NCI-H446 treated with DMSO at 0.1 percent for 48 hours (cell line): ENCODE measurements around the gene TMEM98.
"Not testable (repeated sequence)": the region's sequence is repeated elsewhere in the genome, so short reads cannot be mapped to it uniquely, and the experiment has no call there.

Experiments
- DNase-seq: peaks from one replicate; lab custom pipeline; 2025; lab: John Stamatoyannopoulos, UW

Gene TMEM98

DNA sequence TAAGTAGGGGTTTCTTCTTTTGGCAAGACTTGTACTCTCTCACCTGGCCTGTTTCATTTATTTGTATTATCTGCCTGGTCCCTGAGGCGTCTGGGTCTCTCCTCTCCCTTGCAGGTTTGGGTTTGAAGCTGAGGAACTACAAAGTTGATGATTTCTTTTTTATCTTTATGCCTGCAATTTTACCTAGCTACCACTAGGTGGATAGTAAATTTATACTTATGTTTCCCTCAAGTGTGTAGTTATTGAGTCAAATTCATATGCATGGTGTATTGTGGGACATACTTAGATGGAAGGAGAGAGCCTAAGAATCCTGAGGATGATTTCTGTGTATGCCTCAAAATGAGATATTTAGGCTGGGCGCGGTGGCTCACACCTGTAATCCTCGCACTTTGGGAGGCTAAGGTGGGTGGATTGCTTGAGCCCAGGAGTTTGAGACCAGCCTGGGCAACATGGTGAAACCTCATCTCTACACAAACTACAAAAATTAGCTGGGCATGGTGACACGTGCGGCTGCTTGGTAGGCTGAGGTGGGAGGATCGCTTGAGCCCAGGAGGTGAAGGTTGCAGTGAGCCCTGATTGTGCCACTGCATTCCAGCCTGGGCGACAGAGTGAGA lies 13.6 kb downstream of the TMEM98 start:
- DNase-seq: no peak

DNA sequence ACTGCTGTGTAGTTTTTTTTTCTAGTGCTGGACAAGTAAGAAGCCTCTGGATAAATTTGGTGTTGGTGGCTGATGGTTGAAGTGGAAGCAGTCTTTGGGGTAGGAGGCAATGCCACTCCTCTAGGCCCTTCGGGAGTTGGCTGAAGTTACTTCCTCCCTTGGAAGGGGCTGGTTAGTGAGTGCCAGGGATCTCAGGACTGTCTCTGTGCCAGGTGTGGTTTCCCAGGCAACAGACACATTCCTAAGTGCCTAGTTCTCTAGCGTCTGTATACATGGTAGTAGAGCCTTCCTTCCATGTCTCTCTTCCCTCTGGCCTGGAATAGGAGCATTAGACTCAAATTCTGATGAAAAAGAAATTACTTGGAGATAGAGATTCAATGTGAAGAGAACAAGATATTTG lies 15.3 kb downstream of the TMEM98 start:
- DNase-seq: no peak

DNA sequence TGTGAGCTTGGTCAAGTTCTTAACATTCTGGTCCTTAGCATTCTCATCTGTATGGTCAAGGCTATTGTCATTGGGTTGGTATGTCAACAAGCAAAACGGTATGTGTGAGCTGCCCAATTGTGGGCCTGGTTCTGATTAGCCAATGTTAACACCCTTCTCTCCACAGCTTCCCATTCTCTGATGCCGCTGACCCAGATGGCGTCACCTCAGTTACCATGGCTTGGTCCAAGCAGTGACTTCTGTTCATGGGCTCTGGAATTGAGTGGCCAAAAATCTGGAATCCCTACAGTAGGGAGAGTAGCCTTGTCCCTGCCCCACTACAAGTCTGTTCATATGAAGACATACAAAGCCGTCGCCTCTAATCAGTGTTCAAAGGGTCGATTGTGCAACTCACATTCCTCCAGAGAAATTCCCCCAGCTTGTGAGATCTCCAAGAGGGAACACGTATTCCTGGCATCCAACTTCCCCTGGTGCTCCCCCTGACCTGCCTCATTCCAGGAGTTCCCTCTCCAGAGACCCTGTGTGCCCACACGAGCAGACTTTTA lies 15.8 kb downstream of the TMEM98 start:
- DNase-seq: no peak

DNA sequence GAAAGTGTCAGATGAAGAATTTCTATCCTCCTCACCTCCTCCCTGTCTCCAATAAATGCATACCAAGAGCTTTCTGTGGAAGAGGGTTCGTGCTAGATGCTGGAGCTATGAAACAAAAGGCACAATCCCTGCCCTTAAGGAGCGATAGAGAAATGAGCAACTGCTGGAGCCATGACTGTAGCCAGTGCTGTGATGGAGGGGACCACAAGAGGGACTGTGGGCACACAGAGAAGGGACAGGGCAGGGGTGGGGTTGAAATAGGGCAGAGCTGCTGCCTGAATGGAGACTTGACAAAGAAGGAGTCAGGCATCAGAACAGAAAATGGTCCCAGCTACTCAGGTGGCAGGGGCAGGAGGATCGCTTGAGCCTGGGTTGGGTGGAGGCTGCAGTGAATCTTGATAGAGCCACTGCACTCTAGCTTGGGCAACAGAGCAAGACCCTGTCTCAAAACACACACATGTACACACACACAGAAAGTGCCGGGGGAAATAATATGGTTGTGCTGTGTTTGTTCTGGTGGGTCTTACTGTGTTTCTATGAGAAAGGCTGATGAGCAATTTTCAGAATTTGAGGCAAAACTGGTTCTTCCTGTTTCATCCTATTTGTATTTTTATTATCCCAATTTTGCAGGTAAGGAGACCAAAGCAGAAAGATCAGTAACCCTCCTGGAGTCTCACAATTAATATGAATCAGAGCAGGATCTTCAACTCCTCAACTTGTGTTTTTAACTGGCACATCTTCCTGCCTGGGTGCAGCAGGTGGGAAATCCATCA lies 16.5 kb downstream of the TMEM98 start:
- DNase-seq: no peak

DNA sequence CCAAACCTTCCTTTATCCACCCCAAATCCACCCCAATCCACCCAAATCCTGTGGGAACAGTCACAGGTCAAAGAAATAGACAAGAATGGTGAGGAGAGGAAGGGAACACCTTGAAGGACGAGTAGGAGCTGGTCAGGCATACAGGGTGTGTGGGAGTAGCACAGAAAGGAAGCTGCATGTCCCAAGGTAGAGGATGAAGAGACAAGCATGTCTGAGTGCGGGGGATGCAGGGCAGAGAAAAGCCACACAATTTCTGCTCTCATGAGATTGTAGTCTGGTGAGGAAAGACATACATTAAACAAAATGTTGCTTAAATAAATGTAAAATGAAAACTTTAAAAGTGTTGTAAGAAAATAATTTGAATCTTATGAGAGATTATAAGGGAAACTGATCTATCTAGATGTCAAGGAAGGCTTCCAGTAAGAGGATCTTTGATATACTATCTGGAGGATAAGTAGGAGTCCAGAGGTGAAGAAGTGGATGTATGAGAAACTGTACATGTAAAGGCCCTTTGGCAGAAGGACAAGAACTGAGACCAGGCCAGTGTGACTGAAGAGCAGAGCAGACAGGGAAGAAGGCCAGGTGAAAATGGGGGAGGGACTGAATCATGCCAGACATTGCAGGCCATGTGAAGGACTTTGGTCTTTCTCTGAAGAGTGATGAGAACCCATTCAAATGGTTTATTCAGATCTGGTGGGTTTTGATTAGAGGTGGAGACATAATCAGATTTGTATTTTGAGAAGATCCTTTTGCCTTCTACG lies 18.6 kb downstream of the TMEM98 start:
- DNase-seq: no peak

DNA sequence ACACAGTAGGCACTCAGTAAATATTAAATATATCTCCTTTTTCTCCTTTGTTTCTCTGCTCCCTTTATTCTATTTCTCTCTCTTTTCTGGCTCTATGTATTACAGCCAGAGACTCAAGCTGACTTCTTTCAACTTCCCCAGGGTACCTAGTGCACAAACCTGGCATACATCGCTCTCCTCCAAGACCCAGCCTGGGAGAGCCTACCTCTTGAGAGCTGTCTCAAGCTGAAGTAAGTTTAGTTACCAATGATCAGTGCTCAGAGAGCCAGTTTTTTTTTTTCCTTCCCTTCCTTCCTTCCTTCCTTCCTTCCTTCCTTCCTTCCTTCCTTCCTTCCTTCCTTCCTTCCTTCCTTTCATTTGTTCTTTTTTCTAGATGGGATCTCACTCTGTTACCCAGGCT lies 19.8 kb downstream of the TMEM98 start:
- no peak for DNase-seq

DNA sequence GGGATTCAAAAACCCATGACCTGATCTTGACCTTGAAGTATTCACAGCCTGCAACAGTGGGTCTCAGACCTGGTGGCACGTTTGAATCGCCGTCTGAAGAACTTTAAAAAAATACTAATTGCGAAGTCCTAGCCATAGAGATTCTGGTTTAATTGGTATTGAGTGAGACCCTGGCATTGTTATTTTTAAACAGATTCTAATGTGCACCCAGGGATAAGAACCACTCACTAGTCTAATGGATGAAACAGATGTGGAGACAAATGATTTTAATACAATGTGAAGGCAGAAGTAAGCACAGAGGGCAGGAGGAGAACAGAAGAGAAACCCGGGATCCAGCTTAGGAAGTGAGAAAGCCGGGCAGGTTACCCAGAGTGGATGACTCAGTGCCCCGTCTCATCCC lies 21.2 kb downstream of the TMEM98 start:
- DNase-seq: no peak

DNA sequence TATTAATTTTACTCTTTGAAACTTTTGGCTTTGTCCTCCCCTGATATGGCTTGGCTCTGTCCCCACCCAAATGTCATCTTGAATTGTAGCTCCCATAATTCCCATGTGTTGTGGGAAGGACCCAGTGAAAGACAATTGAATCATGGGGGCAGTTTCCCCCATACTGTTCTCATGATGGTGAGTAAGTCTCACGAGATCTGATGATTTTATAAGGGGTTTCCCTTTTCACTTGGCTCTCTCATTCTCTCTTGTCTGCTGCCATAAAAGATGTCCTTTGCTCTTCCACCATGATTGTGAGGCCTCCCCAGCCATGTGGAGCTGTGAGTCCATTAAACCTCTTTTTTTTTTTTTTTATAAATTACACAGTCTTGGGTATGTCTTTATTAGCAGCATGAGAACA lies 24.5 kb downstream of the TMEM98 start:
- not testable (repeated sequence) for DNase-seq

DNA sequence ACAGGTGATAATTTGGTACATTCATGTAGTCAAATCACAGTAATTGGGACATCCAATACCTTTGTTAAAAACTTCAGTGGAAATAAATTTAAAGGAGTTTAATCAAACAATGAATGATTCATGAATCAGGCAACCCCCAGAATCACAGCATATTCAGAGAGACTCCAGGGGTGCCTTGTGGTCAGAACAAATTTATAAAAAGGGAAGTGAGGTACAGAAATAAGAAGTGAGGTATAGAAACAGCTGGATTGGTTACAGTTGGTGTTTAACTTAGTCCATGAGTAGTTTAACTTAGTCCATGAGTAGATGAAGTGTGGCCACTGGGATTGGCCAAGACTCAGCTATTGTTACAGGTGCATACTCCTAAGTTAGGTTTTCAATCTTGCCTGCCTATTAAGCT lies 25.1 kb downstream of the TMEM98 start:
- DNase-seq: no peak

DNA sequence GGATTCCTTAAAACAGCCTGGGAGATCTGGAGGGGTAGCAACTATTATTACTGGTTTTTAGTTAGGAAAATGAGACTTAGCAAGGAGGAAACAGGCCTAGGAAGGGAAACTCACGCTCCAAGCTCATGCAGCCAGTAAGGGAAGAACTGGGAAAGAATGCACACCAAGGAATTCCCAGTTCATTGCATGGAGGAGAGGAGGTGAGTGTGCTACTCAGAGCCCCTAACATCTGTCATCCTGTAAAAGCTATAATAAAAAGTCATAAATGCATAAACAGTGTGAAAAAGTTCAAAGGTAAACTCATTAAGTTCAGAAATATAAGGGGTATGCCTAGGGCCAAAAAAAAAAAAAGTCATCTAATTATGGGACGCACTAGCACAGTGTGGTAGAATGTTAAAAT lies 25.9 kb downstream of the TMEM98 start:
- no peak for DNase-seq

DNA sequence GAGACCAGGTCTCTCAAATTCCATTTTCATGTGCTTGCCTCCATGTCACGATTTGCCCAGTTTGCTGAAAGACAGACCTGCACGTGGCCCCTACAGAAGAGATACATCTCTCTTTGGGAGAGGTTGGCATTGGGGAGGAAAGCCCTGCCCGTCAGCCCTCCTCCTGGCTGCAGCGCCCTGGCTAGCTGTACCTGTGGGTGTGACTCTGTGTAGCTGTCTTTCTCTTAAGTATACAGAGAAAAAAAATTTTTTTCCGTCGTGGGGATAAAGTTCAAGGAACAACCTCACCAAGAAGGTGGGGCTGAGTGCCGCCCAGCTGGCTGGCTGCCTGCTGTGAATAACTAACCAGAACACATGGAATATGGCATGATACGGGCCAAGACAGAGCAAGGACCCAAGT lies 26.5 kb downstream of the TMEM98 start:
- no peak for DNase-seq

DNA sequence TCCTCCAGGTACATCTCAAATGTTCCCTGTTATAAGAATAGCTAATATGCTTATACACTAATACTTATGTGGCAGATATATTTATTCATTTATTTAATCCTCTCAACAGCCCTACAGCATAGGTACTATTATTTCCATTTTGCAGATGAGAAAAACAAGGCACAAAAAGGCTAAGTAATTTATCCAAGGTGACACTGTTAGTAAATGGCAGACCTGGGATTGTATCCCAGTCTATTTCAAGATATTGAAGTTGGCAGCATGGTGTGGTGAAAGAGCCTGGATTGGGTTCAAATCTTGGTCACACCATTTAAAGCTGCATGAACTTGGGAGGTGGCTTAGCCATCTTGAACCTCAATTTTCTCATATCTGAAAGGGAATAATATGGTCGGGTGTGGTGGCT lies 27.2 kb downstream of the TMEM98 start:
- DNase-seq: no peak

DNA sequence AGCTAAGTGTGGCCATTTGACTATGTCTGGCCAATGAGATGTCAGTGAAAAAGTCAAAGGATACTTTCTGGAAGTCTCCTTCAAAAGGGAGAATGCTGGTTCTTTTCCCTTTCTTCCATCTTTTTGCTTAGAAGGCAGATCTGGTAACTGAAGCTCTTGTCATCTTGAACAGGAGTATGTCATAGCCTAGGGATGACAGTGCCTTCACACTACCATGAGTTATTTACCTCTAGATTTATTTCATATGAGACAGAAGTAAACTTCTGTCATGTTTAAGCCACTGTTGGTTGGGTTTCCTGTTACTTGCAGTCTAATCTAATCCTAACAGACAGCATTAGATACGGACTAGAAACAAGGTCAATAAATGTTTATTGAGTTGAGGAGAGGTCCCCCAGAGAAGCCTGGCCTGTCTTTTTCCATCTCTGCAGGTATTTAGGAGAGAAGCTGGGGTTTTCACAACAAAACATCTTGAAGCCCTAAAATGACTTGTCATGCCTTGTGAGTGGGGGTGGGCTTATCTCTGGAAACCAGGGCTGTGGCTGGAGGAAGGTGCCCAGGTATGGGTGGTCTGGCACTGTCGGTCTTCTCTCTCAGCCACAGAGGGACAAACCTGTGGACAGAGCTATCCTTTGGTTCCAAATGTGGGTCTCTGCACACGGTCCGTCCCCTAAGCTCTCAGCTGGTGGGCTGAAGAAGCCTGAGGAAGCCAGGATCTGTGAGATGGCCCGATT lies 28.5 kb downstream of the TMEM98 start:
- no peak for DNase-seq

DNA sequence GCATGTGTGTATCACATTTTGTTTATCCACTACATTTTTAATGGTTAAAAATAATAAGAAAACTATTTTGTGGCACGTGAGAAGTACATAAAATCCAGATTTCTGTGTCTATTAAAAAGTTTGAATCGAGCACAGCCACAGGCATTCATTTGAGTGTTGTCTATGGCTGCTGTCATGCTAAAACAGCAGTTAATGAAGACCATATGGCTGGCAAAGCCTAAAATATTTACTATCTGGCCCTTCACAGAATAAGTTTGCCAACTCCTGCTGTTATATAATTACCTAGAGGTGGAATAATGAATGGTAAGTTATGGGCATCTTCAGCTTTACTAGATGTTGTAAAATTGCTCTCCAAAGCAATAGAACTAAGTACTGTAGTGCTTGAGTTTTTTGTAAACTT lies 30.5 kb downstream of the TMEM98 start:
- peak; percentile 4 for DNase-seq

DNA sequence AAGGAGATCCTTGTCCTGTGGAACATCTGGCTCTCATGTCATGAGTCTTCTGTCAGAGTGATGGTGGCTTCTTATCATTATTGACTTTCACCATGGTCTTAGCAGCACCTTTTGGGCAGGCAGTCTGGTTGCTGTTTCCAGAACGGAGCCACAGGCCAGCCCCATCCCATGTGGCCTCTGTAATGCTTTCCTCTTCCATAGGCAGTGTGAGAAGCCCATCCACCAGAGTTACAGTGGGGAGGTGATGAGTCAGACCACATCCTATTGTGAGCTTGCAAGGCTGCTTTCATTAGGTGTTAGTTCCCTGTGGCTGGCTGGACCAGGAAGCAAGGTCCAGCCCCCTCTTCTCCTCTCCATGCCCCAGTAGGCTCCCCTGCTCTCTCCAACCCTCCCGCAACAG lies 32.9 kb downstream of the TMEM98 start:
- peak; percentile 39 for DNase-seq

DNA sequence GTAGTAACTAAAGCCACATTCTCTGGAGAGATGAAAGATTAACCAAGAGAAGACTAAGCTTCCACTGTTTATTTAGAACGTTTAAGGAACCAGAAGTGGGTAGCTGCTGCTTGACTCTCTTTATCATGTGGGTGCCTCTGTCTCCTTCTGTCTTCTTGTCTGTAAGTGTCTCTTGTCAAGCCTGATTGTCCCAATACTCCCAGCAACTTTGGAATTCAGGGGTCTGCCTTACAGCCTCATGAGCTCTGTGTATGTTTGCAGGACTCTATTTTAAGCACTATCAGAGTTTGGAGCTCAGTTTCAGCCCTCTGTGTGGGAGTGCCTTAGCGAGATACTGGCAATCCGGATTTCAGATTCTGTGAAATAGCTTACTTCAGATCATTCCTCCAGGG lies 34.4 kb downstream of the TMEM98 start:
- DNase-seq: no peak

DNA sequence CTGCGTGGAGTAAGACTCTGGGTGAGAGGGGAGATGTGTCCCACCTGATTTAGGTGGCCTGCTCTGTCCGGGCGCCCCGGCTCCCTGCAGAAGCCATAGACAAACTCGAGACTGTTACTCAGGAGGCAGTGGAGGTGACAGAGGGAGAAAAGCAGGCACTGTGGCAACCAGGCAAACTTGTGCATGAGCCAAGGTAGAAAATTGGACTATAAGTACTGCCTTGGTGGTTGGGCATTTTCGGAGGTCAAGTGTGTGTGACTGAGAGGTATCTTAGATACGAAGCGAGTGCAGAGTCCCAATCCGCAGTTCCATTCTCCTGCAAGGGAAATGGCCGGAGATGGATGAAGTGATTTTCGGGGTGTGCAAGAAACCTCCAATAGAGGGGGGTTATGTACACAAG lies 36.6 kb downstream of the TMEM98 start:
- no peak for DNase-seq

DNA sequence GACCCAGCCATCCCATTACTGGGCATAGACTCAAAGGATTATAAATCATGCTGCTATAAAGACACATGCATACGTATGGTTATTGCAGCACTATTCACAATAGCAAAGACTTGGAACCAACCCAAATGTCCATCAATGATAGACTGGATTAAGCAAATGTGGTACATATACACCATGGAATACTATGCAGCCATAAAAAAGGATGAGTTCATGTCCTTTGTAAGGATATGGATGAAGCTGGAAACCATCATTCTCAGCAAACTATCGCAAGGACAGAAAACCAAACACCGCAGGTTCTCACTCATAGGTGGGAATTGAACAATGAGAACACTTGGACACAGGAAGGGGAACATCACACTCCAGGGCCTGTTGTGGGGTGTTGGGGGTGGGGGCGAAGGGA lies 41.3 kb downstream of the TMEM98 start:
- DNase-seq: not testable (repeated sequence)

DNA sequence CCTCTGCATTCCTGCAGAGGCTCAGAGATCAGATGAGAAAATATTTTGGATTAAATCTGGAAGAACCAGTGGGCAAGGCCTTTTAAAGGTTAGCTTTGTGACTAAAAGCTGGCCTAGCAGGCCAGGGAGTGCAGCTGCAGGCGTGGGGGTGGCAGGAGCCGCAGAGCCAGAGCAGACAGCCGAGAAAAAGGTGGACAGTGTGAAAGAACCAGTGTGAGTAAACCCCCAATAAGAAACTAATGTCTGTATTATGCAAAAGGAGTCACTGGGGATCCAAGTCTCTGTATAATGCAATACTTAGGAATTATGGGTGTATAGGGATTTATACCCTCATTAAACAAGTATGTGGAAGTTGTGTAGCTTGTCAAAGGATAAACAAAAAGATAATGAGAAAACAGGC lies 42.3 kb downstream of the TMEM98 start:
- DNase-seq: no peak

DNA sequence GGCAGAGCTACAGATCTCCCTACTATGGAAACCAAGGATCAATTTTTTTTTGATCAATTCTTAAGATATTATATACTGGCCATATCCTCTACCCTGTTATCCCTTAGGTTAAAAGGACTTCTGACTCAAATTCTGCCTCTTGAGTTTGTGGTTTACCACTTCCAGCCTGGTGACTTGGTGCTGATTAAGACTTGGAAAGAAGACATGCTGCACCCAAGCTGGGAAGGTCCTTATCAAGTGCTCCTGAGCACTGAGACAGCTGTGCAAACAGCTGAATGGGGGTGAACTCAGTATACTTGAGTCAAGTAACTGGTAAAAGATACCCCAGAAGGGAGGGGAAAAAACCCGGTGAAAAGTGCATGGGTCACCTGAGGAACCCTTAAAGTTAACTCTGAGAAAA lies 43.2 kb downstream of the TMEM98 start:
- DNase-seq: no peak

DNA sequence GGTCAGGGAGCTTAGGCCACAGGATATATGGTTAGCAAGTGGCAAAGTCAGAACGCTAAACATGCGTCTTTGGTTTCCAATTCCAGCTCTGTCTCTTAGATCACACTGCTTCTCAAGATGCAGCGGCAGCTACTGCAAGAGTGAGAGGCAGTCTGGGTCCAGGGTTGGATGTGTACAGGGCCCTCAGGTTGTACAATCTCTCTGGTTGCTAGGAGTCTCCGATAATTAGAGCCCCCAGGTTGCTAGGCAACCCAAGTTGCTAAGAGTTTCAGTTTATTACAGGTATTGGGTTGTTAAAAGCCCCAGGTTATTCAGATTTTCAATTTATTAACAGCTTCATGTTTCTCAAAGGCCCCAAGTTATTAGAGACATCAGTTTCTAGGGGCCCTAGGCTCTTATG lies 48.2 kb downstream of the TMEM98 start:
- no peak for DNase-seq

DNA sequence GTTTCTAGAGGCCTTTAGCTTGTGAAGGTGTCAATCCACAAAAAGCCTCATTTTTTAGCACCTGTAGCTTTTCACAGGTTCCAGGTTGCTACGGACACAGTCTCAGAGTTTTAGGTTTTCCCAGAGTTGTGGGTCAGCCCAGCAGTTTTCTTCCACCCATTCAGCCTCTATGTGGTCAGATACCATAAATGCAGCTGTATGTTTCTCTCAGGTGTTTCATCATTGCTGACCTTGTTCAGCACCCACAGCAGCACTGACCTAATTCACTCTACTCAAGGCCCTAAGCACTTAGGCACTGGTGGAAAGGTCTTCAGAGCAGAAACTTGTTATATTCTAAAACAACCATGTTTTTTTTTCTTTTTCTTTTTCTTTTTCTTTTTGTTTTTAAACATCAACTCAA lies 48.7 kb downstream of the TMEM98 start:
- no peak for DNase-seq
